ENCODE data around the gene HYAL1. TPM values are rescaled to one million over a fixed set of nuclear protein-coding genes. Genes with fewer than 3 reads are reported as not detected.

HYAL1 gene
- total RNA-seq, 4 donors from 2014 or later, result 16.5 to 26.5 (median 20.8) TPM

- no peak for DNase-seq (ENCODE audit: low spot score in 2 of 2)
- Histone ChIP-seq H3K9me3 (no peaks in the 10 kb centered on the region), H3K4me3 (no peak overlapping the region), H3K27ac (no peak overlapping the region), H3K27me3 (no peaks in the 10 kb centered on the region), H3K36me3 (peaks cover 0 to 24% (median 1%) of the 10 kb centered on the region in 3 donors), H3K4me1 (peaks cover 0 to 46% (median 28%) of the 10 kb centered on the region in 4 donors)
- TF ChIP-seq POLR2A (IDR thresholded peaks at IDR 0.05), result no peak
- no peak for TF ChIP-seq EP300 (IDR thresholded peaks at IDR 0.05)
- TF ChIP-seq CTCF (IDR thresholded peaks at IDR 0.05), result no peak
- WGBS, 2 donors, result 90 to 91% methylated on average over 18 to 20 of the region's 22 CpGs
Measured at GRCh38 chr3:50294492-50295403, 8.6 kb downstream of the HYAL1 start.

GRCh38 chr3:50294089-50294488, 9.3 kb downstream of the HYAL1 start:
- Histone ChIP-seq H3K4me1 (peaks cover 0 to 44% (median 26%) of the 10 kb centered on the region in 4 donors), H3K9me3 (no peaks in the 10 kb centered on the region), H3K36me3 (peaks cover 0 to 30% (median 8%) of the 10 kb centered on the region in 3 donors), H3K27me3 (no peaks in the 10 kb centered on the region), H3K4me3 (no peak overlapping the region), H3K27ac (no peak overlapping the region)
- DNase-seq (ENCODE audit: low spot score in 2 of 2), result no peak
- TF ChIP-seq CTCF (IDR thresholded peaks at IDR 0.05) (no peak), EP300 (IDR thresholded peaks at IDR 0.05) (no peak), POLR2A (IDR thresholded peaks at IDR 0.05) (no peak)
- WGBS, 2 donors, result 84 to 89% methylated on average over 4 of the region's 4 CpGs

- peak overlapping the region; percentile 58 to 93 (median 82) for H3K27ac ChIP-seq
- no peaks in the 10 kb centered on the region for H3K9me3 ChIP-seq
- peaks cover 0 to 38% (median 18%) of the 10 kb centered on the region in 4 donors for H3K4me1 ChIP-seq
- peak overlapping the region in 1 of 4 donors; percentile 31 for H3K4me3 ChIP-seq
- peaks cover 0 to 39% (median 9%) of the 10 kb centered on the region in 3 donors for H3K36me3 ChIP-seq
- no peaks in the 10 kb centered on the region for H3K27me3 ChIP-seq
- TF ChIP-seq CTCF (IDR thresholded peaks at IDR 0.05), result no peak
- no peak for TF ChIP-seq POLR2A (IDR thresholded peaks at IDR 0.05)
- TF ChIP-seq EP300 (IDR thresholded peaks at IDR 0.05), result no peak
- WGBS, 2 donors, result 72 to 74% methylated on average over 10 of the region's 12 CpGs
- DNase-seq (ENCODE audit: low spot score in 2 of 2), result no peak
Measured at GRCh38 chr3:50293079-50293801, 10.1 kb downstream of the HYAL1 start.

- peak; percentile 91 to 94 for DNase-seq (ENCODE audit: low spot score in 2 of 2)
- 0% methylated on average over 35 to 48 of the region's 67 CpGs for WGBS, 2 donors
- peaks cover 0 to 29% (median 14%) of the 10 kb centered on the region in 4 donors for H3K4me1 ChIP-seq
- H3K9me3 ChIP-seq, result no peaks in the 10 kb centered on the region
- H3K36me3 ChIP-seq, result peaks cover 0 to 44% (median 15%) of the 10 kb centered on the region in 3 donors
- TF ChIP-seq CTCF (IDR thresholded peaks at IDR 0.05), result peak in 1 of 5 experiments; percentile 43
- TF ChIP-seq EP300 (IDR thresholded peaks at IDR 0.05), result peak; percentile 92 to 98
- TF ChIP-seq POLR2A (IDR thresholded peaks at IDR 0.05), result peak; percentile 70 to 75
- H3K27ac ChIP-seq, result peak within 1 kb of the TSS; percentile 58 to 93 (median 84)
- H3K4me3 ChIP-seq, result peak within 1 kb of the TSS; percentile 67 to 94 (median 85)
- no peaks in the 10 kb centered on the region for H3K27me3 ChIP-seq
Measured at GRCh38 chr3:50292159-50293078, 11.0 kb downstream of the HYAL1 start, which contains the start of gene IFRD2. IFRD2 (minus strand) TSS chr3:50292429; CDS start chr3:50292274, 155 bp downstream.

Measured in tibial nerve (tissue), 4 donors.